Measurements from ENCODE around the gene PCDH19. TPM values are rescaled to one million over a fixed set of nuclear protein-coding genes. Genes with fewer than 3 reads are reported as not detected.

The PCDH19 gene
- total RNA-seq, 1 experiment from 2014 or later = 0.70 TPM

DNA sequence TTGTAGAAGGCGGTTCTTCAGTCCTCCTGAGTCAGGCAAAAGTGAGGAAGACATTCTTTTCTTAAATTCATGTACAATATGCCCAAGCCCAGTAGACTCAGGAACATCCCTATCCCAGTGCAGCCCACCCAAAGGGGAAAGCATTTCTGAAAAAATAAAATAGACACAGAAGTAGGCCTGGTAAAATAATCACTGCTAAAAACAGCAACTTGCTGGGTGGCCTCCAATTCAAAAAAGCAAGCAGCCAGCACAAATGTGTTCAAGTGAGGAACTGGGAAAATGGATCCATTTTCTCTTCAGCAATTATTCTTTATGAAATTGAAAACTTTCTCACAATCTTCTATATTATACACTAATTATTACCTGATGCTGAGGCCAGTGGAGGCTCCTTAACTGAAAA lies 165.4 kb downstream of the PCDH19 start:
- Mint-ChIP-seq H3K27ac (ENCODE audit: low read depth, unreplicated experiment) (no peak overlapping the region), H3K4me1 (ENCODE audit: insufficient read depth, unreplicated experiment) (no peaks in the 10 kb centered on the region), H3K4me3 (ENCODE audit: unreplicated experiment) (no peak overlapping the region), H3K27me3 (ENCODE audit: insufficient read depth, unreplicated experiment) (peaks cover 54% of the 10 kb centered on the region), H3K9me3 (ENCODE audit: unreplicated experiment) (no peaks in the 10 kb centered on the region), H3K36me3 (ENCODE audit: insufficient read depth, unreplicated experiment) (no peaks in the 10 kb centered on the region)
- CTCF ChIA-PET = no interaction called here
- intact Hi-C loops (cut with micrococcal nuclease) = no loop called here
- DNase-seq (ENCODE audit: unreplicated experiment) = no peak
- no TSS peak for BruUV-seq (replicated peaks)
- TF ChIP-seq, protein P1, sequence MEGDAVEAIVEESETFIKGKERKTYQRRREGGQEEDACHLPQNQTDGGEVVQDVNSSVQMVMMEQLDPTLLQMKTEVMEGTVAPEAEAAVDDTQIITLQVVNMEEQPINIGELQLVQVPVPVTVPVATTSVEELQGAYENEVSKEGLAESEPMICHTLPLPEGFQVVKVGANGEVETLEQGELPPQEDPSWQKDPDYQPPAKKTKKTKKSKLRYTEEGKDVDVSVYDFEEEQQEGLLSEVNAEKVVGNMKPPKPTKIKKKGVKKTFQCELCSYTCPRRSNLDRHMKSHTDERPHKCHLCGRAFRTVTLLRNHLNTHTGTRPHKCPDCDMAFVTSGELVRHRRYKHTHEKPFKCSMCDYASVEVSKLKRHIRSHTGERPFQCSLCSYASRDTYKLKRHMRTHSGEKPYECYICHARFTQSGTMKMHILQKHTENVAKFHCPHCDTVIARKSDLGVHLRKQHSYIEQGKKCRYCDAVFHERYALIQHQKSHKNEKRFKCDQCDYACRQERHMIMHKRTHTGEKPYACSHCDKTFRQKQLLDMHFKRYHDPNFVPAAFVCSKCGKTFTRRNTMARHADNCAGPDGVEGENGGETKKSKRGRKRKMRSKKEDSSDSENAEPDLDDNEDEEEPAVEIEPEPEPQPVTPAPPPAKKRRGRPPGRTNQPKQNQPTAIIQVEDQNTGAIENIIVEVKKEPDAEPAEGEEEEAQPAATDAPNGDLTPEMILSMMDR (IDR thresholded peaks at IDR 0.05; ENCODE audit: unreplicated experiment) = no peak
- POLR2A ChIA-PET = no interaction called here

Other genes starting within 250 kb of the PCDH19 start
- not detected in 2 replicates for gene TNMD, start 174.7 kb upstream of the PCDH19 start, total RNA-seq (2022)
- gene TSPAN6, start 226.5 kb upstream of the PCDH19 start, total RNA-seq (2022) = 4.9 and 5.6 TPM in 2 replicates
- 4.7 and 5.3 TPM in 2 replicates for gene SRPX2, start 233.9 kb upstream of the PCDH19 start, total RNA-seq (2022)